Stomach (tissue), 9 donors: ENCODE measurements around the gene INTS14. TPM values are rescaled to one million over a fixed set of nuclear protein-coding genes. Genes with fewer than 3 reads are reported as not detected.

Experiments used
- DNase-seq, 2 donors: peaks; one replicate each; pipeline versions ENCODE4 v3.0.0 to v3.0.0-alpha.2; 2013 to 2019
- H3K27ac ChIP-seq, 5 donors: fragments of 200-600 bp in 4 of 5; sonication (generic) in 4 of 5; one replicate each; pipeline ENCODE4 v1.5.1; 2013 to 2019; ENCODE audit warnings: mild to moderate bottlenecking in 1 of 5, moderate library complexity in 1 of 5
- H3K27me3 ChIP-seq, 3 donors: fragments of 200-600 bp; sonication (generic); one replicate each; pipeline ENCODE4 v1.5.1; 2017 to 2019; ENCODE audit warnings: mixed run types in 1 of 3
- H3K36me3 ChIP-seq, 4 donors: fragments of 200-600 bp; sonication (generic); 1 replicate in 3 of 4; 2 replicates in 1 of 4; pipeline ENCODE4 v1.5.1; 2016 to 2019
- H3K4me1 ChIP-seq, 4 donors: fragments of 200-600 bp; sonication (generic); one replicate each; pipeline ENCODE4 v1.5.1; 2016 to 2019
- H3K4me3 ChIP-seq, 4 donors: fragments of 200-600 bp; sonication (generic) in 3 of 4; one replicate each; pipeline ENCODE4 v1.5.1; 2016 to 2019; ENCODE audit warnings: mild to moderate bottlenecking in 1 of 4
- H3K9me3 ChIP-seq, 4 donors: fragments of 200-600 bp; sonication (generic); one replicate each; pipeline ENCODE4 v1.5.1; 2016 to 2019
- EP300 ChIP-seq: sonication (generic); formaldehyde crosslinking; IDR thresholded peaks from one replicate; pipeline ENCODE4 v1.6.1; 2017; ENCODE audit warnings: antibody characterized with exemption
- POLR2A ChIP-seq, 4 donors: fragments of 450-650 bp; IDR thresholded peaks; one replicate each; pipeline ENCODE4 v1.6.1; 2016; ENCODE audit warnings: antibody characterized with exemption in 4 of 4, control low read depth in 2 of 4, mild to moderate bottlenecking in 1 of 4, moderate library complexity in 1 of 4
- POLR2AphosphoS5 ChIP-seq, 3 donors: sonication (generic); formaldehyde crosslinking; IDR thresholded peaks; one replicate each; pipeline ENCODE4 v1.6.1; 2016; ENCODE audit warnings: antibody characterized with exemption in 3 of 3
- WGBS, 5 donors: extraction: QIAGEN DNeasy Blood & Tissue Kit in 3 of 5; methylation state at CpG; one replicate each; pipeline versions ENCODE4 v1.1.5 to v1.1.7; 2013 to 2018; 5-methylcytosine and 5-hydroxymethylcytosine counted together
- intact Hi-C: fragments of 100-400 bp; cut with DNase I; formaldehyde crosslinking; loops from one replicate; pipeline ENCODE4 v1.15.1; 2023; ENCODE audit warnings: low total_unique reads
- polyA plus RNA-seq, 3 donors: library from polyadenylated mRNA; stranded (reverse); fragments of 200-250 nt; gene quantifications; one replicate each; pipeline ENCODE4 v1.2.3, GENCODE V29; 2013
- total RNA-seq, 5 donors: library from RNA; depleted of rRNA; stranded (reverse); fragments of >200 nt; gene quantifications; one replicate each; pipeline versions ENCODE4 v1.1.0 to v1.2.3, GENCODE V29; 2014 to 2016
- TF ChIP-seq, protein P1 (sequence below), 7 experiments: fragments of 450-650 bp in 4 of 7; fragments of 200-600 bp in 3 of 7; sonication (generic) in 3 of 7; IDR thresholded peaks; one replicate each; pipeline ENCODE4 v1.5.1; 2016 to 2019; ENCODE audit warnings: antibody characterized with exemption in 7 of 7, control low read depth in 2 of 7, mild to moderate bottlenecking in 1 of 7
- donor health status: healthy with polysubstance abuse.
- donor health status: Bipolar disorder and iron deficiency.
- donor health status: healthy.

Gene INTS14
- total and polyA plus RNA-seq, 8 donors: 7.2 to 73.2 (median 17.7) TPM

- Histone ChIP-seq H3K4me1 (peaks cover 0 to 7% (median 0%) of the 10 kb centered on the region in 4 donors), H3K27ac (no peak overlapping the region), H3K4me3 (no peak overlapping the region), H3K27me3 (no peaks in the 10 kb centered on the region), H3K36me3 (no peaks in the 10 kb centered on the region), H3K9me3 (no peaks in the 10 kb centered on the region)
- 92 to 98% (median 93%) methylated on average over 4 of the region's 4 CpGs for WGBS, 5 donors
- TF ChIP-seq EP300 (no peak), POLR2AphosphoS5 (IDR thresholded peaks at IDR 0.05) (no peak), POLR2A (IDR thresholded peaks at IDR 0.05) (no peak)
- TF ChIP-seq, protein P1, sequence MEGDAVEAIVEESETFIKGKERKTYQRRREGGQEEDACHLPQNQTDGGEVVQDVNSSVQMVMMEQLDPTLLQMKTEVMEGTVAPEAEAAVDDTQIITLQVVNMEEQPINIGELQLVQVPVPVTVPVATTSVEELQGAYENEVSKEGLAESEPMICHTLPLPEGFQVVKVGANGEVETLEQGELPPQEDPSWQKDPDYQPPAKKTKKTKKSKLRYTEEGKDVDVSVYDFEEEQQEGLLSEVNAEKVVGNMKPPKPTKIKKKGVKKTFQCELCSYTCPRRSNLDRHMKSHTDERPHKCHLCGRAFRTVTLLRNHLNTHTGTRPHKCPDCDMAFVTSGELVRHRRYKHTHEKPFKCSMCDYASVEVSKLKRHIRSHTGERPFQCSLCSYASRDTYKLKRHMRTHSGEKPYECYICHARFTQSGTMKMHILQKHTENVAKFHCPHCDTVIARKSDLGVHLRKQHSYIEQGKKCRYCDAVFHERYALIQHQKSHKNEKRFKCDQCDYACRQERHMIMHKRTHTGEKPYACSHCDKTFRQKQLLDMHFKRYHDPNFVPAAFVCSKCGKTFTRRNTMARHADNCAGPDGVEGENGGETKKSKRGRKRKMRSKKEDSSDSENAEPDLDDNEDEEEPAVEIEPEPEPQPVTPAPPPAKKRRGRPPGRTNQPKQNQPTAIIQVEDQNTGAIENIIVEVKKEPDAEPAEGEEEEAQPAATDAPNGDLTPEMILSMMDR (IDR thresholded peaks at IDR 0.05): no peak
- intact Hi-C loops: no loop called here
- no peak for DNase-seq
Observed at GRCh38 chr15:65644282-65644681, 33.4 kb upstream of the INTS14 start.

GRCh38 chr15:65642594-65642993 lies 31.7 kb upstream of the INTS14 start:
- Histone ChIP-seq H3K27me3 (no peaks in the 10 kb centered on the region), H3K4me1 (peaks cover 0 to 18% (median 7%) of the 10 kb centered on the region in 4 donors), H3K27ac (no peak overlapping the region), H3K36me3 (no peaks in the 10 kb centered on the region), H3K4me3 (no peak overlapping the region), H3K9me3 (no peaks in the 10 kb centered on the region)
- no peak for TF ChIP-seq POLR2A (IDR thresholded peaks at IDR 0.05)
- intact Hi-C loops: no loop called here
- no peak for DNase-seq
- 65 to 82% (median 68%) methylated on average over 6 of the region's 6 CpGs for WGBS, 5 donors

GRCh38 chr15:65641768-65642475 lies 31.0 kb upstream of the INTS14 start:
- no peaks in the 10 kb centered on the region for H3K27me3 ChIP-seq
- no peaks in the 10 kb centered on the region for H3K9me3 ChIP-seq
- 47 to 65% (median 58%) methylated on average over 6 of the region's 6 CpGs for WGBS, 5 donors
- no peaks in the 10 kb centered on the region for H3K36me3 ChIP-seq
- DNase-seq: peak in 1 of 2 donors; percentile 31
- no peak overlapping the region for H3K4me3 ChIP-seq
- H3K27ac ChIP-seq: no peak overlapping the region
- intact Hi-C loops: no loop called here
- TF ChIP-seq, protein P1 (IDR thresholded peaks at IDR 0.05): no peak
- H3K4me1 ChIP-seq: peaks cover 0 to 18% (median 7%) of the 10 kb centered on the region in 4 donors

DNA sequence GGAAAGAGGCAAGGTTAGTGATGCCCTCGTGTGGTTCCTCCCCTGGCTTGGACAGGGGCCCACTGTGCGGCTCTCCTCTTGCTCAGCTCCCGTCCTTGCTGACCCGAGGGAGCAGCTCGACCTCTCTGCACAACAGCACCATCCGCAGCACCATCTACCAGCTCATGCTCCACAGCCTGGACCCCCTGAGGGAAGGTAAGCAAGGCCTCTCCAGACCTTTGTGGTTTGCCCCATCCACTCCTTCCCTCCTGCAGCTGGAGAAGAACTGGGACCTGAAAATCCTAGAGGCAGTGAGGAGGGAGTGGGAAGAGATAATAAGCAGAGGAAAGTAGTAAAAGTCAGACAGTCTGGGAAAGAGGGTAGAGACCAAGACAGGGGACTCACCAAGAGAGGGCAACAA lies 28.6 kb upstream of the INTS14 start:
- no peaks in the 10 kb centered on the region for H3K36me3 ChIP-seq
- no peaks in the 10 kb centered on the region for H3K9me3 ChIP-seq
- H3K4me1 ChIP-seq: peaks cover 0 to 18% (median 7%) of the 10 kb centered on the region in 4 donors
- 73 to 81% (median 78%) methylated on average over 6 of the region's 6 CpGs for WGBS, 5 donors
- intact Hi-C loops: loop anchor here (10.0 kb wide), 1 partner anchor 225 kb away; the partner anchor contains the start of gene RAB11A
- no peak overlapping the region for H3K4me3 ChIP-seq
- DNase-seq: no peak
- H3K27ac ChIP-seq: no peak overlapping the region
- no peak for TF ChIP-seq EP300
- no peak for TF ChIP-seq POLR2AphosphoS5 (IDR thresholded peaks at IDR 0.05)
- TF ChIP-seq, protein P1 (IDR thresholded peaks at IDR 0.05): no peak
- TF ChIP-seq POLR2A (IDR thresholded peaks at IDR 0.05): no peak
- no peaks in the 10 kb centered on the region for H3K27me3 ChIP-seq

DNA sequence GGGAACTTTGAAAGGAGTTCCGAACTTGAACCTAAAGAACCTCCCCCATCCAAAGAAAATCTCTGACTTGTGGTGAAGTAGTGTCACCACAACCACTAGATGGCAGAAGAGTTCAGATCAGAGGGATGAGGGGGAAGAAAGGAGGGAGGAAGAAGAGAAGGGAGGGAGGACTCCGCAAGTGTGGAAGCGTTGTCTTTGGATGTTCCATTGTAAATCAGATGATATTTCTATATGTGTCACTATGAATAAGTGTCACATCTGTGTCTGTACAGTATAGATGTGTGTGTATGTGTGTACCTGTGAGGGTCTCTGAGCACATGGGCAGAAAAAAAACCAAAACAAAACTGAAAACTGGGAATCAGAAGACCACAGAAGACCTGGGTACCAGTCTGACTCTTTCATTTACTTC lies 27.8 kb upstream of the INTS14 start:
- Histone ChIP-seq H3K9me3 (no peaks in the 10 kb centered on the region), H3K4me3 (peak overlapping the region in 1 of 4 donors; percentile 9), H3K27me3 (no peaks in the 10 kb centered on the region), H3K4me1 (peaks cover 0 to 18% (median 7%) of the 10 kb centered on the region in 4 donors), H3K27ac (no peak overlapping the region), H3K36me3 (no peaks in the 10 kb centered on the region)
- TF ChIP-seq POLR2A (IDR thresholded peaks at IDR 0.05) (no peak), EP300 (no peak), POLR2AphosphoS5 (IDR thresholded peaks at IDR 0.05) (peak in 1 of 3 donors; percentile 31)
- TF ChIP-seq, protein P1 (IDR thresholded peaks at IDR 0.05): peak in 5 of 7 experiments; percentile 66 to 83 (median 76)
- intact Hi-C loops: loop anchor here (10.0 kb wide), 1 partner anchor 226 kb away; the partner anchor contains the start of gene RAB11A
- WGBS, 5 donors: 2 to 6% (median 4%) methylated on average over 3 of the region's 3 CpGs
- DNase-seq: peak in 1 of 2 donors; percentile 88
